ELF-1 (cell line): ENCODE data around the gene ADAD2.
A peak's percentile ranks its signal among the peaks of the same experiment; 100 is the strongest.

Experiments
- DNase-seq: peaks from one replicate; pipeline ENCODE4 v3.0.0-alpha.2; 2016; ENCODE audit warnings: low read depth, low spot score

ADAD2 gene

DNA sequence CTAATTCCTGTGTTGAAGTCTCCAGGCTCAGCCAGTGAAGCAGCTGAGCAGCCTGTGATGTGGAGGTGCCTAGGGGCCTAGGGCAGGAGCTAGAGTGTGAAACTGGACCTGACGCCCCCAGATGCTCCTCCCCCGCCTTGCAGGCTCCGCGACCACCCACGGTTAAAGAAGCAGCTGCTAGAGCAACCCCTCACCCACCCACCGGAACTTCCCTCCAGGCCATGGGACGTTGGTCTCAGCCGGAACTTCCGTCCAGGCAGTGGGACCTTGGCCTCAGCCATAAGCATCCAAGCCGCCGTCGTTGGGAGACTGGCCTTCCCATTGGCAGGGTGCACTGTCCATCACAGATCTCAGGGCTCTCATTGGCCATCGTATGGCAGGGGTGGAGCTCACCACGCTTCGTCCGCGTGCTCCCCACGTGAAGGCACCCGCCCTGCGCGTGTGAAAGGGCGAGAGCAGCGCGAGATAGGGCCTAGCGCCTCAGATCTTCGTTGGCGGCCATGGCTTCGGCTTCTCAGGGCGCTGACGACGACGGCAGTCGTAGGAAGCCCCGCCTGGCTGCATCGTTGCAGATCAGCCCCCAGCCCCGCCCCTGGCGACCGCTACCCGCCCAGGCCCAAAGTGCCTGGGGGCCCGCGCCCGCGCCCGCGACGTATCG is at the start of gene ADAD2:
TSS of gene ADAD2 (plus strand) at position 427 of the 658 bp plus-strand sequence. CDS start at position 501, 74 bp downstream.
- peak; percentile 58 for DNase-seq

DNA sequence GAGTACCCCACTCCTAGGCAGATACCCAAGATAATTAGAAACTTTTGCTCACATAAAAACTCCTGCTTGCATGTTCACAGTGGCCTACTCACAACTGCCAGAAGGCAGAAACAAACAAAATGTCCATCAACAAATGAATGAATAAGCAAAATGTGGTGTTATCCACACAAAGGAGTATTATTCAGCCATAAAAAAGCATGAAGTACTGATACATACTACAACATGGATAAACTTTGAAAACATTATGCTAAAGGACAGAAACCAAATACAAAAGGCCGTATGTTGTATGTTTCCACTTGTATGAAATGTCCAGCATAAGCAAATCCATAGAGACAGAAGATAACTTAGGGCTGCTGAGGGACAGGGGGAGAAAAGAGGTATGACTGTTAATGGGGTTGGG is 47.9 kb upstream of the ADAD2 start:
- DNase-seq, result no peak

DNA sequence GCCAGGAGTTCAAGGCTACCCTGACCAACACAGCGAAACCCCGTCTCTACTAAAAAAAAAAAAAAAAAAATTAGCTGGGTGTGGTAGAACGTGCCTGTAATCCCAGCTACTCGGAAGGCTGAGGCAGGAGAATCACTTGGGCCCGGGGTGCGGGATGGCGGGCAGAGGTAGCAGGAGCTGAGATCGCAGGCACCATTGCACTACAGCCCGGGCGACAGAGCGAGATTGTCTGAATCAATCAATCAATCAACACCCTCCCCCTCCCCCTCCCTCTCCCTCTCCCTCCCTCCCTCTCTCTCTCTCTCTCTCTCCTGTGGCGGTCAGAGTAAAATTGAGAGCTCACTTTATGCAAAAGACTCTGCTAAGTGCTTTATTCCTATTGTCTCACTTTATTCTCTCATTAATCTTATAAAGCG is 47.2 kb upstream of the ADAD2 start:
- peak; percentile 20 for DNase-seq

DNA sequence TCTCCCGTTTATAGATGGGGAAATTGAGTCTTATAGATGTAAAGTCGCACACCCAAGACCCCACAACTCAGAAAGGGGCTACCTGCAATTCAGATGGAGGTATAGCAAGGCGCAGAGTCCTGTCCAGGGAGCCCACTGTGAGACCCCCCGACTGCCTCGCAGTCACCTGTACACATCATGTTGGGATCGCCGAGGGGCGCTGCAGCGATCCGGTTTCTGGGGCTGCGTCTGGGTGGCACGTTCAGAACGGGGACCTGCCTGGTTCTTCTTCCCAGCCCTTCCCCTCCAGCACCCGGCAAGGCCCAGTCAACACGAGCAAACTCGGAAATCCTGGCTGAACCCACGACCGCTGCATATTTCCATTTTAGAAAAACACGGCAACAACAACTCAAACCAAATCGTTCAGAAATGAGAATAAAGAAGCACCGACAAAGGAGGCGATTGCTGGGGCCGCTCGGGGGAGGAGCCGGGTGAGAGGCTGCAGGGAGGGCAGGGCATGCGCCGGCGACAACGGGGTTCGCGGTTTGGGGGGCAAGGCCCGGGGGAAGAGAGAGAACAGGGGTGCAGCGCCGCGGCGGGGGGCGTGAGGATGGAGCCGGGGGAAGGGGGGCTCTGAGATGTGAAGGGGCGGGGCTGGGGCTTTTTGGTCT is 46.6 kb upstream of the ADAD2 start:
- DNase-seq, result peak; percentile 47

DNA sequence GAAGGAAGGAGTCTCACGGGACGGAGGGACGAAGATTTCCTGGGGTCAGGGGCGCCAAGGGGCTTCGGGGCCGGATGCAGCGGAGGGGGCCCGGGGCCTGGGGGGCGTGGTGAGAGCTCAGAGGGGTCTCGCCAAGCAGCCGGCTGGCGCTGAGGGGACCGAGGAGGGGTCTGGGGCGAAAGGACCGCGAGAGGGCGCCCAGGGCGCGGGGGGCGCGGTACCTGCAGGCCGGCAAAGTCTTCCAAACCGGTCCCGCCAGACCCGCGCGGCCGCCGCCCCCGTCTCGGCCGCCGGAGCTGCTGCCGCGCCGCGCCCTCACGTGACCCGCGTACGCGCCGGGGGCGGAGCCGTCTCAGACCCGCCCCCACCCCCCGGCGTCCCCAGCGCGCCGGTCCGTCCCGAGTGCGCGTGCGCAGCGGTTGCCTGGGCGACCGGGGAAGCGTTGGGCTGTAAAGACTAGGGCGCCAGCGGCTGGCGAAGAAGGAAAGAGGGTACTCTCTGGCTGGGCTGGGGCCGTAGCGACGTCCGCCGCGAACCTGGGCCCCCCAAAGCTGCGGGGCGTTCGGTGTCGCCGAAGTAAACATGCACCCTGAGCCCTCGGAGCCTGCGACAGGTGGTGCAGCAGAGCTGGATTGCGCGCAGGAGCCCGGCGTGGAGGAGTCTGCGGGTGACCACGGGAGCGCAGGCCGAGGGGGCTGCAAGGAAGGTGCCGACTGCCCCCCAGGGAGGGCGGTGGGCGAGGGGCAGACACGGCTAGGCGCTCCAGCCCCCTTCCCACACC is 45.9 kb upstream of the ADAD2 start, which contains the start of the genes DNAAF1 and HSDL1:
TSS of gene DNAAF1 (plus strand) at position 450 of the 781 bp plus-strand sequence. CDS start at position 583, 133 bp downstream.
TSS of gene HSDL1 (minus strand) at position 319 of the 781 bp plus-strand sequence. CDS start 13,856 bp downstream, outside the sequence.
- DNase-seq, result peak; percentile 92

DNA sequence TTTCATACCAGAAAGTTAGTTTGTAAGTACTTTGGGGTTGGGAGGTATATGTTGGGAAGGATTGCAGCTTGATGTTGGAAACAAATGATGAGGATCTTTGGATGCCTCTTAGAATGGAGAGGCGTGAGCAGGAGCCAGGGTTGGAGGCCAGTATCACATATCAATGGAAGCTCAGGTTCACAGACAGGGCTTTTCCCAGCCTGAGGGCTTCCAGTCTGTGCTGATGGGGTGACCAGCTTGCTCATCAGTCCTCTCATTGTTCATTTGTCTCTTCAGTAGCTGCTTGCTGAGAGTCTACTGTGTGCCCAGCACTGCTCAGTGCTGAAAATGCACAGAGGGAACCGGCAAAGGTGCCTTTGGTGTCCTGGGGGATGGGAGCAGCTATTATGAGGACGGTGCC is 40.0 kb upstream of the ADAD2 start:
- no peak for DNase-seq

DNA sequence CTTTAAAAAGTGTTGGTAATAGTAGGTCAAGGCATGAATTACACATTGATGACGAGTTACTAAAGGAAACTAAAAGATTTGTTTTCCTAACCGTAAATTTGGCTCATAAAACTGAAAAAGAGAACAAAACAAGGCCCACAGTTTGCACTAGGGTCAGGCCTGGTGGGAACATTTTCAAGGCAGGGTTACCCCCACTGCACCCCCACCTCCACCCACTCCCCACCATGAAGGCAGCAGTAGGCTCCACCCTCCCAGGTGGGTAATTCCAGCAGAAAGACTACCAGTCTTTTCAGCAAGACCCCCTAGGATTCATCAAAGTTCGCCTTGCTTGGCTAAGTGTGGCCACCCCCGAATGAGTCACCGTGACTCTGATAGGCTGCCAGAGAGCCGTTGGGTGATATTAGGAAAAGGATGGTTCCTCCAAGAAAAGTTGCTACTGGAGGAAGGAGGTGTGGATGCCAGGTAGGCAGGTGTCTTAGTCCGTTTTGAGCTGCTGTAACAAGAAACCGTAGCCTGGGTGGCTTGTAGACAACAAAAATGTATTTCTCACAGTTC is 37.2 kb upstream of the ADAD2 start:
- no peak for DNase-seq

DNA sequence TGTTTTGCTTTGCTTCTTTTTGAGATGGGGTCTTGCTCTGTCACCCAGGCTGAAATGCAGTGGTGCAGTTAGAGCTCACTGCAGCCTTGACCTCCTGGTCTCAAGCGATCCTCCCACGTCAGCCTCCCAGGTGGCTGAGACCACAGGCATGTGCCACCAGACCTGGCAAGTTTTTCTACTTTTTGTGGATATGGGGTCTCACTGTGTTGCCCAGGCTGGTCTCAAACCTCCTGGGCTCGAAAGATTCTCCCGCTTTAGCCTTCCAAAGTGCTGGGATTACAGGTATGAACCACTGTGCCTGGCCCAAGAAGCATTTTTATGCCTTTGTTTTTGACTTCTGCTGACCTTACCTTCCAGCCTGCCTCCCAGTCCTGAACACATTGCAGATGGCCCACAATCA is 35.7 kb upstream of the ADAD2 start:
- DNase-seq, result no peak

DNA sequence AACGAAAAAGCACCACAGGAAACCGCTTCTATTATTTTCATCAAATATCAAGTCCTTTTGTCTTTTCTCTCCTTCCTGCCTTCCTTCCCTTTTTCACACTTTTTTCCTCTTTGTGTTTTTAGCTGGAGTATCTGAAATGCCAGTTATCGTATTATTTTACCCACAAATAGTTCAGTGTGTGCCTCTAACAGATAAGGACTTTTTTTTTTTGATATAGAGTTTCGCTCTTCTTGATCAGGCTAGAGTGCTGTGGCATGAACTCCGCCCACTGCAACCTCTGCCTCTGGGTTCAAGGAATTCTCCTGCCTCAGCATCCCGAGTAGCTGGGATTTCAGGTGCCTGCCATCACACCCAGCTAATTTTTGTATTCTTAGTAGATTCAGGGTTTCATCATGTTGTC is 35.2 kb upstream of the ADAD2 start:
- no peak for DNase-seq

DNA sequence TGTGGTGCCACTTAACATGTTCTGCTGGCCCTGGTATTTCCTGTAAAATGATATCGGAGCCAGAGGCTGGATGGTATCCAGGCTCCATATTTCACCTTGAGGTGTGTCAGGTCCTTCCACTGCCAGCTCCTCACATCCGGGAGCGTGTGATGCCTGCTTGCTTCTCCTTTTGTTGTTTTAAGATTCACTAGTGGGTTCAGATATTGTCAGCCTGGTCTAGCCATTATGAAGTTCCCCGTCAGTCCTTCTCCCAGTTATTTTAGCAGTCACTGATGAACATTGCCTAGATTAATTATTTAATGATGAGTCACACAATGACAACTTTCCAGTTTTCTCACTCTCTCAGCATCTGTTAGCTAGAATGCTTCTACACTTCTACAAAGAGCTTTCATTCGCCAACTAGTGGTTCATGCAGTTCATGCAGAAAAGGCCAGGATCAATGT is 34.6 kb upstream of the ADAD2 start:
- DNase-seq, result no peak

DNA sequence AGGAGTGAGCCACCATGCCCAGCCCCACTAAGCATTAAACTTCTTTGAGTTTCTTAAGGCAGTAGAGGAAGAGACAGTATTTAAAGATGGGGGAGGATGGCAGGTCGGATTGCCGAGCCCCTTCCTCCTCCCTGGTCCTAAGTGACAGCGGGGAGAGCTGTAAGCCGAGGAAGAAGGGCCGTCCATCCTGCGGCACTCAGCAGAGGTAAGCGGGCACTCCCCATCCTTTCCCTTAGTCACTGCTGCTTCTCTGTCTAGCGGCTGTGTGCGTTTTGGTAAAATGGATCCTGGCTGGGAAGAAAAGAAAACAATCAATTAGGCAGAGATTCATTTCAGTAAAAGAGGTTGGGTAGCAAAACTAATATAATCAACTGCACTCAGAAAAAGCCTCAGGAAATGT is 31.9 kb upstream of the ADAD2 start:
- DNase-seq, result no peak

DNA sequence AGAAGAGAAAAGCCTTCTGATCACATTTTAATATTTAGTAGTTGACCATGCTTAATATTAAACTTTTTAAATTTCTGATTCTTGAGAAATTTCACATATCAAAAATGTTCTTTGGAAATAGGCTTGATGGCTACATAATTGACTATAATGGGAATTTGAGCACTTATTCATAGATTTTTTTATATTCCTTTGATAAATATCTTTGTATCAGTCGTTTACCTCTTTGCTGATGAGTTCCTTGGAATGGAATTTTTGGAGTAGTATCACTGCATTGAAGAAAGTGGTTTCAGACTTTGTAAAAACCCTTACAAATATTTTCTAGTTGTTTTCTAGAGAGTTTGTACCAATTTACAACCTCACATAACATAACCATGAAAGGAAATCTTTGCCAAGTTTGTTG is 31.2 kb upstream of the ADAD2 start:
- DNase-seq, result no peak

DNA sequence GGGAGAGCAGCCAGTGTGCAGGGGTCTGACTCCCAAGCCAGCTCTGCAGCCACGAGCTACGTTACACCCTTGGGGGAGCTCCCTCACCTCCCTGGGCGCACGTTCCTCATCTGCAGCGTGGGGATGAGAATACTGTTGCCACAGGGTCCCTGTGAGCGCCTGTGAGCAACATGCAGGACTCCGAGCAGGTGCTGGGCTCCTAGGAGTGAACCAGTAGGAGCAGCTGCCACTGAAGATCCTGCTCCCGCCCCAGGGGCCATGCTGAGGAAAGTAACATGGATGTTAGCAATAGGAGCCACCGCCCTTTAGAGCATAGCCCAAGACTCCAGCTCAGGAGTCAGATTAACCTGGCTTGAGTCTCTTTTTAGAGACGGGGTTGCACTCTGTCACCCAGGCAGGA is 29.9 kb upstream of the ADAD2 start:
- no peak for DNase-seq

DNA sequence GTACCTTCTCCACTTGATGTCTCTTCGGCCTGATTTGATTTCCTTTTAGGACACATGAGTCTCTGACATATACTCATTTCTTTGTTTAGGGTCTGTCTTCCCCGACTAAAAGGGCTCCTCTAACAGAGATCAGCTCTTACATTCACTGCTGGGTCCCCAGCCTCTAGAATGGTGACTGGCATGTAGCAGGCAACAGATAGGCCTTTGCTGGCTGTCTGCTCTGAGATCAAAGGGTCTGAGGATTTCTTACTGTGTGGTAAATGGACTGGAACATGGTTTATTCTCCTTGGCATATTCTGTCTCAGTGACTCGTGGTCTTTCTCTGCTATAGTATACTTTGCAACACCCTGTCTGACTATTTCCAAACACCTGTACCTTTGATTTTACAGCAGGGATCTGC is 29.2 kb upstream of the ADAD2 start:
- no peak for DNase-seq

DNA sequence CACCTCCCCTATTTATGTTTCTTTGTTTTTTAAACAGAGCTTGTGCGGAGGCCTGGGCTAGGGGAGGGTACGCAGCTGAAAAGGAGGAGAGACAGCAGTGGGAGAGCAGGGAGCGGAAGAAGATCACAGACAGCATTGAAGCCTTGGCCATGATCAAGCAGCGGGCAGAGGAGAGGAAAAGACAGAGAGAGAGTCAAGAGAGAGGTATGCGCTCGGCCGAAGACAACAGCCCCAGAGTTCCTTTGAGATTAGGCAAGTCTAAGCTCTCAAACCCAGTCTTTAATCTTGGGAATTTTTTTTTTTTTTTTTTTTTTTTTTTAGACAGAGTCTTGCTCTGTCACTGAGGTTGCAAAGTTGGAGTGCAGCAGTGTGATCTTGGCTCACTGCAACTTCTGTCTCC is 25.2 kb upstream of the ADAD2 start:
- DNase-seq, result no peak

DNA sequence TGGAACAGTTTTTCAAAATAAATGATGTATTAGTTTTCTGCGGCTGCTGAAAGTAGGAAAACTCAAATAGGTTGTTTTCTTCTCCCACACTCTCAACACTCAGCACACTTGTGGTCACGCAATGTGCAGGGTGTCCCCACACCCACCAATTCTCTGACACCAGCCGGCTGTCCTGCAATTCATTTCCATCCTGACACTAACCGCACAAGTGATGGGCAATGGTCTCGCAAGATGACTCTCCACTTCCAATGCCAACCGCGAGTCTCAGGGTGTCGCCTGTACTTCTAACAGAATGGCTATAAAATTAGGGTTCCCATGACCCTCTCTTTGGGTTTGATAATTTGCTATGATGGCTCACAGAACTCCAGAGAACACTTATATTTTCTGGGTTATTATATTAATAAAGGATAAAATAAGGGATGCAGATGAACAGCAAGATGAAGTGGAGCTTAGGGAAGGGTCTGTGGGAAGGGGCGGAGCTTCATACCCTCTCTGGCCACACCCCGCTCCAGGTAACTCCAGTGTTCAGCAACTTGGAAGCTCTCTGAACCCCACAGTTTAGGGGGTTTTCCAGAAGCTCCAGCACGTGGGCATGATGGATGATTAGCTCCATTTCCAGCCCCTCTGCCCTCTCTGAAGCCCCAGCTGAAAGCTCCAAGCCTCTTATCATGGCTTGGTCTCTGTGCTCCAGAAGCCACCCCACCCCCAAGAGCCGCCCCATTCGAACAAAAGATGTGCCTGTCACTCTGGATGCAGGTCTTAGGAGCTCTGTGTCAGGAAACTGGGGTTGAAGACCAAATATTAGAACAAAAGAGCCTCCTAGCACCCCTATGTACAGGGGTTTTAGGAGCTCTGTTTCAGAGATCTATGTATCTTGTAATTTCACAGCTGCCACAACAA is 23.9 kb upstream of the ADAD2 start:
- no peak for DNase-seq

DNA sequence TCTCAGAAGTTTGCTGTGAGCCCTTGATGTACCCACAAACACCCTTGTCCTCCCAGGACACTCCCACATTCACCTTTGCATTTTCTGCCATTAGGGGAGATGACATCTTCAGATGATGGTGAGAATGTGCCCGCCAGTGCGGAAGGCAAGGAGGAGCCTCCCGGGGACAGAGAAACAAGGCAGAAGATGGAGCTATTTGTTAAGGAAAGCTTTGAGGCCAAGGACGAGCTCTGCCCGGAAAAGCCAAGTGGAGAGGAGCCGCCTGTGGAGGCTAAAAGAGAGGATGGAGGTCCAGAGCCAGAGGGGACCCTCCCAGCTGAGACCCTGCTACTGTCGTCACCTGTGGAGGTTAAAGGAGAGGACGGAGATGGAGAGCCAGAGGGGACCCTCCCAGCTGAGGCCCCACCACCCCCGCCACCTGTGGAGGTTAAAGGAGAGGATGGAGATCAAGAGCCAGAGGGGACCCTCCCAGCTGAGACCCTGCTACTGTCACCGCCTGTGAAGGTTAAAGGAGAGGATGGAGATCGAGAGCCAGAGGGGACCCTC is 21.1 kb upstream of the ADAD2 start:
- no peak for DNase-seq

DNA sequence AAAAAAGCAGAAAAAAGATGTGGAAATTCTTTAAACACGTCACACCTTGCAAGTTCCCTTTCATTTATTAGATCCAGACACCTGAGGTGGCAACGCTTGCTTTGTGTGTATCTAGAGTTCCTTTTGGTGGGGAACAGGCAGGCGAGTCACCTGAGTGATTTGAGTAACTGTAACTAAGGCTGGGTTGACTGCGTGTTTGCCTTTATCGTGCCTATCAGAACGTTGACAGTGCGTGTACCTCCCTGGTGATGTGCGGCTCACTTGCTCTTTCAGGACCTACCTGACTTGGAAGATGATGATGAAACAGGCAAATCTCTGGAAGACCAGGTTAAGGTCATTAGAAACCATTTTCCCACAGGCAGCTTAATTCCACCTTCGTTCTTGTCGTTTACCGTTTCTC is 16.6 kb upstream of the ADAD2 start:
- DNase-seq, result no peak

DNA sequence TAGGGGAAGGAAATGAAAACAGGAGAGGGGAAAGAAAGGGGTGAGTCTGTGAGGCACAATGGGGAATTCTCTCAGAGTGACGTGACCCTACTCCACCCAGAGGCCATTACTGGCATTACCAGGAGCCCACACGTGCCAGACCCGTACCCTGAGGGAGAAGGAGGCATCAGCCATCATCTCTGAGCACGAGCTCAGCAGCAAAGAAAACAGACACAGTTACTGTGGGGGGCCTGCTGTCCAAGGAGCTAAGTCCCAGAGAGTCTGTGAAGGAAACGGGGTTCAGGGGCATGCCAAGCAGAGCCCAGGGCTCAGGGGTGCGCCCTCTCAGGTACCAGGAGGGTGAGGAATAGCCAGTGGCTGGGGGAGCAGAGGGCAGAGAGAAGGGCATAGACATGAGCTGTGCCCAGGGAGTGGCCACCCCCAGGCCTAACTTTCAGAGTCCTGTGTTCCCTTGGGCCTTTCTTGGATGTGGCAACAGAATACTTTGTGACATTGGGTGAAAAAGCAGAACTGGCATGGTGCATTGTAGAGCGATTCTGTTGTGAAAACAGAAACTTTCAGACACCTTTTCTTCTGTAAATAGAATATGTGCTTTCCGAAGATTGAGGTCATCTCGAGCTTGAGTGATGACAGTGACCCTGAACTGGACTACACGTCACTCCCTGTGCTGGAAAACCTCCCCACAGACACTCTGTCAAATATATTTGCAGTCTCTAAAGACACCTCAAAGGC is 15.4 kb upstream of the ADAD2 start:
- DNase-seq, result peak; percentile 68
